T-helper 17 cell (primary cell): ENCODE measurements around the gene SLC7A8. TPM values are rescaled to one million over a fixed set of nuclear protein-coding genes. Genes with fewer than 3 reads are reported as not detected.

ENCODE experiments used
- ATAC-seq: fragments of 150-1000 bp; cut with Tn5 transposase; 2 replicates; pipeline ENCODE4 v1.10.0; 2021; ENCODE audit warnings: mild to moderate bottlenecking, moderate library complexity
- DNase-seq, 3 donors: peaks; one replicate each; pipeline versions ENCODE4 v3.0.0 to v3.0.0-alpha.2; 2020 to 2021
- H3K9me3 ChIP-seq: one replicate; pipeline ENCODE4 v1.7.0; 2013; ENCODE audit warnings: low read length, mild to moderate bottlenecking; ENCODE audit not compliant: control insufficient read depth, poor library complexity, severe bottlenecking
- H3K27ac Mint-ChIP-seq: one replicate; pipeline ENCODE4 v1.8.0; 2022; ENCODE audit warnings: mild to moderate bottlenecking, moderate library complexity, mixed read lengths
- H3K27me3 Mint-ChIP-seq: one replicate; pipeline ENCODE4 v1.8.0; 2022; ENCODE audit warnings: mixed read lengths
- H3K36me3 Mint-ChIP-seq: one replicate; pipeline ENCODE4 v1.8.0; 2022; ENCODE audit warnings: low read depth, mixed read lengths
- H3K4me1 Mint-ChIP-seq: one replicate; pipeline ENCODE4 v1.8.0; 2022; ENCODE audit warnings: mild to moderate bottlenecking, mixed read lengths
- H3K4me3 Mint-ChIP-seq: one replicate; pipeline ENCODE4 v1.8.0; 2022; ENCODE audit warnings: mild to moderate bottlenecking, moderate library complexity, mixed read lengths
- total RNA-seq, 4 donors: library from RNA in 2 of 4; stranded (reverse) in 2 of 4; gene quantifications; one replicate each; pipeline ENCODE4 v1.2.3 and lab custom pipeline; 2022 to 2026

SLC7A8 gene
- total RNA-seq, 2 donors from 2014 or later, result 2.0 to 2.5 TPM

GRCh38 chr14:23119363-23120327, 63.8 kb downstream of the SLC7A8 start:
- peaks cover 28% of the 10 kb centered on the region for H3K4me1 Mint-ChIP-seq
- H3K9me3 ChIP-seq, result no peaks in the 10 kb centered on the region
- DNase-seq (peak in 1 of 3 donors; percentile 19), ATAC-seq (peak; percentile 65)
- no peaks in the 10 kb centered on the region for H3K36me3 Mint-ChIP-seq
- H3K4me3 Mint-ChIP-seq, result peak overlapping the region; percentile 77
- peak overlapping the region; percentile 88 for H3K27ac Mint-ChIP-seq
- H3K27me3 Mint-ChIP-seq, result peaks cover 13% of the 10 kb centered on the region

GRCh38 chr14:23118506-23119362, 64.7 kb downstream of the SLC7A8 start, which contains the start of gene CEBPE:
TSS of gene CEBPE (minus strand) at chr14:23119255. CDS start at chr14:23119091, 164 bp downstream.
- DNase-seq (no peak), ATAC-seq (no peak)
- Mint-ChIP-seq H3K4me1 (peaks cover 27% of the 10 kb centered on the region), H3K4me3 (peak within 1 kb of the TSS; percentile 77), H3K27me3 (peaks cover 19% of the 10 kb centered on the region), H3K36me3 (peaks cover 2% of the 10 kb centered on the region), H3K27ac (peak within 1 kb of the TSS; percentile 86)
- H3K9me3 ChIP-seq, result no peaks in the 10 kb centered on the region

- H3K9me3 ChIP-seq, result no peaks in the 10 kb centered on the region
- Mint-ChIP-seq H3K27me3 (peaks cover 19% of the 10 kb centered on the region), H3K4me3 (peak overlapping the region; percentile 19), H3K4me1 (peaks cover 27% of the 10 kb centered on the region), H3K27ac (peak overlapping the region; percentile 16), H3K36me3 (peaks cover 2% of the 10 kb centered on the region)
- ATAC-seq (no peak), DNase-seq (no peak)
Observed at GRCh38 chr14:23117371-23118020, 66.0 kb downstream of the SLC7A8 start.

- DNase-seq (no peak), ATAC-seq (no peak)
- Mint-ChIP-seq H3K27me3 (peaks cover 19% of the 10 kb centered on the region), H3K27ac (no peak overlapping the region), H3K4me1 (peaks cover 19% of the 10 kb centered on the region), H3K4me3 (no peak overlapping the region), H3K36me3 (peaks cover 2% of the 10 kb centered on the region)
- H3K9me3 ChIP-seq, result no peaks in the 10 kb centered on the region
Observed at GRCh38 chr14:23115918-23116317, 67.5 kb downstream of the SLC7A8 start.

- Mint-ChIP-seq H3K4me3 (no peak overlapping the region), H3K27me3 (peaks cover 19% of the 10 kb centered on the region), H3K36me3 (peaks cover 2% of the 10 kb centered on the region), H3K27ac (no peak overlapping the region), H3K4me1 (peaks cover 13% of the 10 kb centered on the region)
- no peaks in the 10 kb centered on the region for H3K9me3 ChIP-seq
- no peak for DNase-seq
- ATAC-seq, result no peak
Observed at GRCh38 chr14:23115039-23115731, 68.3 kb downstream of the SLC7A8 start.

GRCh38 chr14:23114669-23115038, 68.8 kb downstream of the SLC7A8 start:
- no peak overlapping the region for H3K4me3 Mint-ChIP-seq
- peaks cover 19% of the 10 kb centered on the region for H3K27me3 Mint-ChIP-seq
- peaks cover 8% of the 10 kb centered on the region for H3K4me1 Mint-ChIP-seq
- no peak overlapping the region for H3K27ac Mint-ChIP-seq
- ATAC-seq (no peak), DNase-seq (no peak)
- H3K36me3 Mint-ChIP-seq, result peaks cover 2% of the 10 kb centered on the region
- H3K9me3 ChIP-seq, result no peaks in the 10 kb centered on the region

- Mint-ChIP-seq H3K27ac (no peak overlapping the region), H3K36me3 (peaks cover 2% of the 10 kb centered on the region), H3K4me1 (peaks cover 4% of the 10 kb centered on the region), H3K4me3 (no peak overlapping the region), H3K27me3 (peaks cover 19% of the 10 kb centered on the region)
- H3K9me3 ChIP-seq, result no peaks in the 10 kb centered on the region
- DNase-seq, result no peak
- ATAC-seq, result no peak
Observed at GRCh38 chr14:23114120-23114458, 69.4 kb downstream of the SLC7A8 start.

- H3K27me3 Mint-ChIP-seq, result peaks cover 19% of the 10 kb centered on the region
- no peak overlapping the region for H3K4me3 Mint-ChIP-seq
- peaks cover 2% of the 10 kb centered on the region for H3K36me3 Mint-ChIP-seq
- peaks cover 2% of the 10 kb centered on the region for H3K4me1 Mint-ChIP-seq
- no peak overlapping the region for H3K27ac Mint-ChIP-seq
- no peak for ATAC-seq
- no peak for DNase-seq
- H3K9me3 ChIP-seq, result no peaks in the 10 kb centered on the region
Observed at GRCh38 chr14:23113431-23114119, 69.9 kb downstream of the SLC7A8 start.

- H3K27me3 Mint-ChIP-seq, result peaks cover 19% of the 10 kb centered on the region
- ATAC-seq, result peak; percentile 18
- H3K9me3 ChIP-seq, result no peaks in the 10 kb centered on the region
- peaks cover 2% of the 10 kb centered on the region for H3K36me3 Mint-ChIP-seq
- peaks cover 2% of the 10 kb centered on the region for H3K4me1 Mint-ChIP-seq
- DNase-seq, result no peak
- H3K27ac Mint-ChIP-seq, result no peak overlapping the region
- no peak overlapping the region for H3K4me3 Mint-ChIP-seq
Observed at GRCh38 chr14:23112359-23113178, 70.9 kb downstream of the SLC7A8 start.

GRCh38 chr14:23110579-23111365, 72.7 kb downstream of the SLC7A8 start:
- H3K4me3 Mint-ChIP-seq, result no peak overlapping the region
- peaks cover 16% of the 10 kb centered on the region for H3K27me3 Mint-ChIP-seq
- ATAC-seq (no peak), DNase-seq (no peak)
- H3K36me3 Mint-ChIP-seq, result peaks cover 2% of the 10 kb centered on the region
- H3K27ac Mint-ChIP-seq, result no peak overlapping the region
- peaks cover 2% of the 10 kb centered on the region for H3K4me1 Mint-ChIP-seq
- no peaks in the 10 kb centered on the region for H3K9me3 ChIP-seq

- Mint-ChIP-seq H3K27ac (no peak overlapping the region), H3K27me3 (peaks cover 8% of the 10 kb centered on the region)
- ATAC-seq, result no peak
Observed at GRCh38 chr14:23109769-23110168, 73.7 kb downstream of the SLC7A8 start.

More at GRCh38 chr14:23109769-23110168, 73.7 kb downstream of the SLC7A8 start:
- H3K9me3 ChIP-seq, result no peaks in the 10 kb centered on the region
- no peak for DNase-seq
- Mint-ChIP-seq H3K4me1 (peaks cover 2% of the 10 kb centered on the region), H3K4me3 (no peak overlapping the region), H3K36me3 (peaks cover 5% of the 10 kb centered on the region)
